Duodenal mucosa (tissue), 2 donors: ENCODE results near the gene RPL14.
A peak's percentile ranks its signal among the peaks of the same experiment; 100 is the strongest.

Experiments
- H3K27ac ChIP-seq: one replicate; pipeline ENCODE4 v1.7.0; 2013; ENCODE audit warnings: low read depth, low read length
- H3K27me3 ChIP-seq, 2 donors: one replicate each; pipeline ENCODE4 v1.7.0; 2013; ENCODE audit warnings: low read length in 2 of 2, control low read depth in 1 of 2; ENCODE audit not compliant: insufficient read depth in 2 of 2, control insufficient read depth in 1 of 2
- H3K36me3 ChIP-seq, 2 donors: one replicate each; pipeline ENCODE4 v1.7.0; 2013; ENCODE audit warnings: low read length in 2 of 2, control low read depth in 1 of 2; ENCODE audit not compliant: insufficient read depth in 2 of 2, control insufficient read depth in 1 of 2
- H3K4me1 ChIP-seq, 2 donors: one replicate each; pipeline ENCODE4 v1.7.0; 2013; ENCODE audit warnings: low read length in 2 of 2, control low read depth in 1 of 2; ENCODE audit not compliant: insufficient read depth in 2 of 2, control insufficient read depth in 1 of 2
- H3K4me3 ChIP-seq, 2 donors: one replicate each; pipeline ENCODE4 v1.7.0; 2013; ENCODE audit warnings: low read length in 2 of 2, low read depth in 1 of 2
- H3K9ac ChIP-seq, 2 donors: one replicate each; pipeline ENCODE4 v1.7.0; 2013; ENCODE audit warnings: low read length in 2 of 2, low read depth in 1 of 2
- H3K9me3 ChIP-seq, 2 donors: one replicate each; pipeline ENCODE4 v1.7.0; 2013; ENCODE audit warnings: low read length in 2 of 2, control low read depth in 1 of 2; ENCODE audit not compliant: control insufficient read depth in 1 of 2

Gene RPL14

DNA sequence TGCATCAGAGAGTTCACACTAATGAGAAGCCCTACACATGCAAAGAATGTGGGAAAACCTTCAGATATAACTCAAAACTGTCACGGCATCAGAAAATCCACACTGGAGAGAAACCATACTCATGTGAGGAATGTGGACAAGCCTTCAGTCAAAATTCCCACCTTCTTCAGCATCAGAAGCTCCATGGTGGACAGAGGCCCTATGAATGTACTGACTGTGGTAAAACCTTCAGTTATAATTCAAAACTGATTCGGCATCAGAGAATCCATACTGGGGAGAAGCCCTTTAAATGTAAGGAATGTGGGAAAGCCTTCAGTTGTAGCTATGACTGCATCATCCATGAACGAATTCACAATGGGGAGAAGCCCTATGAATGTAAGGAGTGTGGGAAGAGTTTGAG is 30.0 kb downstream of the RPL14 start:
- Histone ChIP-seq H3K27me3 (no peaks in the 10 kb centered on the region), H3K36me3 (peaks cover 32 to 45% of the 10 kb centered on the region in 2 donors)

GRCh38 chr3:40490916-40491315 is 33.8 kb downstream of the RPL14 start:
- no peak overlapping the region for H3K9ac ChIP-seq
- no peak overlapping the region for H3K27ac ChIP-seq
- no peak overlapping the region for H3K4me3 ChIP-seq
- peaks cover 22 to 23% of the 10 kb centered on the region in 2 donors for H3K36me3 ChIP-seq
- H3K9me3 ChIP-seq, result peaks cover 15 to 22% of the 10 kb centered on the region in 2 donors
- no peaks in the 10 kb centered on the region for H3K27me3 ChIP-seq
- H3K4me1 ChIP-seq, result no peaks in the 10 kb centered on the region

More for the DNA sequence above, 30.0 kb downstream of the RPL14 start:
- Histone ChIP-seq H3K9me3 (peaks cover 15 to 22% of the 10 kb centered on the region in 2 donors), H3K4me1 (no peaks in the 10 kb centered on the region), H3K4me3 (no peak overlapping the region), H3K9ac (no peak overlapping the region), H3K27ac (no peak overlapping the region)

- Histone ChIP-seq H3K36me3 (no peaks in the 10 kb centered on the region), H3K4me1 (no peaks in the 10 kb centered on the region), H3K4me3 (no peak overlapping the region), H3K9me3 (no peaks in the 10 kb centered on the region), H3K9ac (no peak overlapping the region), H3K27me3 (no peaks in the 10 kb centered on the region), H3K27ac (no peak overlapping the region)
Measured at GRCh38 chr3:40494698-40495097, 37.6 kb downstream of the RPL14 start.

DNA sequence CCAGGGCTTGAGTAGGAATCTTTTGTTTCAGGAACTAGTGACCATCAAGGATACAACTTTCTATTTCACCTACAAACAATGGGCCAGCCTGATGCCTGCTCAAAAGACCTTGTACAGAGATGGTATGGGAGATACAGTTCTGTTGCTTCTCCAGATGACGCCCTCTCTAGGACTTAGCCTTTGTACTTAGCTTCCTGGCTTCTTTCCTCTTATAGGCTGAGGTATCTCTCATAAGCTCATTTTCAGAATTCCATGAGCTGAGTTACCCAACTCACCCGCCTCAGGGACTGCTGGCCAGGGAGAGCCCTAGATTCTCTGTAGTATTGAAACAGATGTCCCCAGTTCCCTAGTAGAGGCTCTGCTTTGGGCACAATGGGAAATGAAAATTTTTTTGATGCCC is 40.1 kb downstream of the RPL14 start:
- H3K4me3 ChIP-seq, result no peak overlapping the region
- no peaks in the 10 kb centered on the region for H3K27me3 ChIP-seq
- H3K27ac ChIP-seq, result no peak overlapping the region
- H3K36me3 ChIP-seq, result no peaks in the 10 kb centered on the region
- H3K4me1 ChIP-seq, result no peaks in the 10 kb centered on the region
- H3K9ac ChIP-seq, result no peak overlapping the region
- no peaks in the 10 kb centered on the region for H3K9me3 ChIP-seq

DNA sequence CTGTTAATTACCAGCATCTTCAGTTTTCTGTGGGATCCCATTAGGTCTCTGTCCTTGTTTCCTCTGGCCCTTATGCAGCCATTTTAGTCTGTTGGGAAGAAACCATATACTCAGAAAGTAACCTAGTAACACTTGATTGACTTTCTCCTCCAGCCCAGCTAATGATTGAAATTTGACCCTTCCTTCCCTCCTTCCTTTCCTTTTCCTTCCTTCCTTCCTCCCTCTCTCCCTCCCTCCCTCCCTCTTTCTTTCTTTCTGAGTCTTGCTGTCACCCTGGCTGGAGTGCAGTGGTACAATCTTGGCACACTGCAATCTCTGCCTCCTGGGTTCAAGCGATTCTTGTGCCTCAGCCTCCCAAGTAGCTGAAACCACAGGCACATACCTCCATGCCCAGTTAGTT is 42.8 kb downstream of the RPL14 start:
- H3K27ac ChIP-seq, result no peak overlapping the region
- H3K4me3 ChIP-seq, result no peak overlapping the region
- peaks cover 0 to 4% of the 10 kb centered on the region in 2 donors for H3K4me1 ChIP-seq
- no peak overlapping the region for H3K9ac ChIP-seq
- no peaks in the 10 kb centered on the region for H3K9me3 ChIP-seq
- no peaks in the 10 kb centered on the region for H3K27me3 ChIP-seq
- H3K36me3 ChIP-seq, result no peaks in the 10 kb centered on the region

DNA sequence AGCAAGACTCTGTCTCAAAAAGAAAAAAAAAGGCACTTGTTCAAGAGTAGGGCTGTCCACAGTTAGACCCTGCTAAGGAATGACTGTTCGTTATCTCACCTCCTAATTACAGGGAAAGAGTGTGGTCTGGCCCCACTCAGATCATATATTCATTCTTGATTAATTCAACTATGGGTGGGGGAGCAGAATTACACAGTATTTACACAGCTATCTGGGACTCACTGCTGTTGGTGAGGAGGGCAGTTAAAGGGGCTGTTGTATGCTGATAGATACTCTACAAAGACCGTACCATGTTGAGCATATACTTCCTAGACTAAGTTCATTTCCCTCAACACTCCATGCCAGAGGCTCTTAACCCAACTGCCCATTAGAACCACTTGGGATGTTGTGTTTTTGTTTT is 44.9 kb downstream of the RPL14 start:
- no peaks in the 10 kb centered on the region for H3K36me3 ChIP-seq
- H3K4me1 ChIP-seq, result peaks cover 6 to 15% of the 10 kb centered on the region in 2 donors
- no peaks in the 10 kb centered on the region for H3K9me3 ChIP-seq
- no peak overlapping the region for H3K9ac ChIP-seq
- H3K4me3 ChIP-seq, result no peak overlapping the region
- no peak overlapping the region for H3K27ac ChIP-seq
- no peaks in the 10 kb centered on the region for H3K27me3 ChIP-seq

DNA sequence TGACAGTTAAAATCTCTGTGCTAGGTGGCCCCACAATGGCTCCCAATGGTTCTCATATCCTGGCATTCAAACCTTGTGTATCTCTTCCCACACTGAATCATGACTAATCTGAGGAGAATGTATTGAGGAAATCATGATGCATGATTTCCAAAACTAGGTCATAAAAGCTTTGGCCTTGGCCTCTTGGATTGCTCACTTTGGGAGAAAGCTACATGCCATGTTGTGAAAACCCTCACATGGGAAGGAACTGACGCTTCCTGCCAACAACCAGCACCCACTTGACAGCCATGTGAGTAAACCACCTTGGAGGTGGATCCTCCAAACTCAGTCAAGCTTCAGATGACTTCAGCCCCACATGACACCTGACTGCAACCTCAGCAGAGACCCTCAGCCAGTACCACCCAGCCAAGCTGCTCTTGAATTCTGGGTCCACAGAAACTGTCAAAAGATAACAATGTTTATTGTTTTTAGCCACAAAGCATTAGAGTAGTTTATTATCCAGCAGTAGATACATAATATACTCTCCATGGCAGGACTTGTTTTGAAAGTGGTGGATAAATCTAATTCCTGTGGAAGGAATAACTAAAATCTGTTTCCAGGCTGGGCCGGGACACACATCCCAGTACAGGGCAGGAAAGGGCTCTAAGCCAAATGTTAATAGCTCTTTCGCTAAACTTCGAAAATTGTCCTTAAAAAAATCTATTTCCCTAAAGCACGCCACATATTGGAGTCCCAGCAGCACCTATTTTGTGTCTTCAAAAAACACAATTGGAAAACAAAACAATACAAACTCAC is 47.7 kb downstream of the RPL14 start:
- peak overlapping the region in 1 of 2 donors; percentile 77 for H3K9ac ChIP-seq
- no peaks in the 10 kb centered on the region for H3K27me3 ChIP-seq
- peaks cover 6 to 15% of the 10 kb centered on the region in 2 donors for H3K4me1 ChIP-seq
- H3K27ac ChIP-seq, result no peak overlapping the region
- H3K4me3 ChIP-seq, result peak overlapping the region; percentile 90 to 94
- H3K9me3 ChIP-seq, result no peaks in the 10 kb centered on the region
- no peaks in the 10 kb centered on the region for H3K36me3 ChIP-seq

DNA sequence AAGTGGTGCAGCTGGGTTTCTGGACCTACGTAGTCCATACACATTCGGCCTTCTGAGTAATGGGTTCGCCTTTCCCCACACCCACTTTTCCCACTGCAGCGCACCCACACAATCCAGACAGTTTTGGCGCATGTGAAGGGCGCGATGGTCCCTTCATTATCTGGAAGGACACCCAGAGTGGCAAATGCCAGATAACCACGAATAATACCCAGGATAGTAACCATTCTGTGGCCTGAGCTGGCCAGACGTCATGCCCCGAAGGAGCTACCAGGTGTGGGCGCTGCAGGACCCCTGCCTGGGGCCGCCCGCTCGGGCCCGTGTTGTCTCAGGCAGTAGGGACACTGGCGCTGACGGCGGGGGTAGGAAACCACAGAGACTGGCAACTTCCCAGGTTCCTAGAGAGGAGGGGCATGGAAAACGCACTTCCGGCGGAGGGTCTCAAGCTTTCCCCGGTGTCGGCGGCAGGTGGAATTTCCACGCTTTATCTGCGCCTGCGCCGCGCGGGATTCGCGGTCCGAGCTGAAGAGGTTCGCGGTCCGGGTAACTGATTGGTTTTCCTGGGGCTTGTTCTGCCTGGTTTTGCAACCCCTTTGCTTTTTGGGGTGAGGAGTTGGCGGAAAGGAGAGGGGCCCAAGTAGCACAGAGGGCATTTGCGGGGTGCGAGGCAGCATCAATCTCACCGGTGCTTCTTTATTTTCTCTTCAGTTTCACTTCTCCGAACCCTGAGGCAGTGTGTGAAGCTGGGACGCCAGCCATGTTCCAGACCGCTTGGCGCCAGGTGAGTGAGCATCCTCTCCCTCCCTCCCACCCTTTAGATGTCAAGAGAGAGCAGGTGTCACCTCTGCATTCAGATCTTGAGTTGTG is 48.7 kb downstream of the RPL14 start, which contains the start of gene ZNF620:
Gene ZNF620, plus strand, starts transcription at position 441 of the 864 bp plus-strand sequence. Its CDS starts 314 bp downstream, at position 755.
- Histone ChIP-seq H3K9ac (peak within 1 kb of the TSS; percentile 77 to 88), H3K4me1 (peaks cover 6 to 15% of the 10 kb centered on the region in 2 donors), H3K4me3 (peak within 1 kb of the TSS; percentile 90 to 94), H3K9me3 (no peaks in the 10 kb centered on the region), H3K36me3 (peaks cover 0 to 6% of the 10 kb centered on the region in 2 donors), H3K27me3 (no peaks in the 10 kb centered on the region), H3K27ac (peak within 1 kb of the TSS; percentile 35)

- H3K27ac ChIP-seq, result no peak overlapping the region
- H3K36me3 ChIP-seq, result peaks cover 0 to 29% of the 10 kb centered on the region in 2 donors
- peaks cover 6% of the 10 kb centered on the region in 2 donors for H3K4me1 ChIP-seq
- no peak overlapping the region for H3K9ac ChIP-seq
- H3K27me3 ChIP-seq, result no peaks in the 10 kb centered on the region
- no peaks in the 10 kb centered on the region for H3K9me3 ChIP-seq
- no peak overlapping the region for H3K4me3 ChIP-seq
Measured at GRCh38 chr3:40511031-40511718, 54.0 kb downstream of the RPL14 start.
